ENCODE measurements around the gene ANK2.

DNA sequence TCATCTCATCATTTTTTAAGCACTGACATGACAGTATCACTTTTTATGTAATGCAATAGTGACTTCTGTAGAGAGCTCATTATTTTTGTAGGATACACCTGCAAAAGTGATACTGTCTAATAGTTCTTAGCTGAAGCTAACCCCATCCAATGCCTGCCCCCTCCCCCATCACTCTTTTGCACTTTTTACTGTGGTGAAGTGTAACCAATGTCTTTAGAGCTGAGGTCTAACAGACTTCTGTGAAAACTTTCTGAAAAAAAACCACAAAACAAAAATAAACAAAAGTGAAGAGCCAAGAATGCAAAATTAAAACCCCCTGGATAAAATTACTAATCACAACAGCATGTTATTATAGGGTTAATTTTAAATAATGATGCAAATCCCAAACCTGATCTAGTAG is 301.1 kb downstream of the ANK2 start:
- TF ChIP-seq, protein P1, sequence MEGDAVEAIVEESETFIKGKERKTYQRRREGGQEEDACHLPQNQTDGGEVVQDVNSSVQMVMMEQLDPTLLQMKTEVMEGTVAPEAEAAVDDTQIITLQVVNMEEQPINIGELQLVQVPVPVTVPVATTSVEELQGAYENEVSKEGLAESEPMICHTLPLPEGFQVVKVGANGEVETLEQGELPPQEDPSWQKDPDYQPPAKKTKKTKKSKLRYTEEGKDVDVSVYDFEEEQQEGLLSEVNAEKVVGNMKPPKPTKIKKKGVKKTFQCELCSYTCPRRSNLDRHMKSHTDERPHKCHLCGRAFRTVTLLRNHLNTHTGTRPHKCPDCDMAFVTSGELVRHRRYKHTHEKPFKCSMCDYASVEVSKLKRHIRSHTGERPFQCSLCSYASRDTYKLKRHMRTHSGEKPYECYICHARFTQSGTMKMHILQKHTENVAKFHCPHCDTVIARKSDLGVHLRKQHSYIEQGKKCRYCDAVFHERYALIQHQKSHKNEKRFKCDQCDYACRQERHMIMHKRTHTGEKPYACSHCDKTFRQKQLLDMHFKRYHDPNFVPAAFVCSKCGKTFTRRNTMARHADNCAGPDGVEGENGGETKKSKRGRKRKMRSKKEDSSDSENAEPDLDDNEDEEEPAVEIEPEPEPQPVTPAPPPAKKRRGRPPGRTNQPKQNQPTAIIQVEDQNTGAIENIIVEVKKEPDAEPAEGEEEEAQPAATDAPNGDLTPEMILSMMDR (IDR thresholded peaks at IDR 0.05; ENCODE audit: insufficient read depth, low read length, poor library complexity, severe bottlenecking), result no peak
- no peak for TF ChIP-seq EZH2phosphoT487 (conservative IDR thresholded peaks at IDR 0.05; ENCODE audit: low read length)

All from SU-DHL-6 (cell line).